ENCODE data around the gene LZTS3.

DNA sequence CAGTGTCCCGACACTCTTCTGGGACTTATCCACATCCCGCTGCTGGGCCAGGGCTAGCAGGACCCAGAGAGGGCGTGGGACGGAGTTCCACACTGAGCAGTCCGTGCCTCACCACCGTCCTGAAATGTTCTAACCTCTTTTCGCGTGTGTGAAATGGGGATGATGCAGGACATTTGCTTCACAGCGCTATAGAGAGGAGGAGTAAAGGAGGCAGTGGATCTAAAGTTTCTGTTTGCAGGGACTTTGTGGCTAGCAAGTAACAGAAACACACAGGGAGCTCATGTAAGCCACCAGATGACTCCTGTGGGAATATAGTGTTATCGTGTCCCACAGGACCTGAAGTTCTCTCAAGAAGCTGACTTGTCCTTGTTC is 36.6 kb upstream of the LZTS3 start:
- TF ChIP-seq, protein P1, sequence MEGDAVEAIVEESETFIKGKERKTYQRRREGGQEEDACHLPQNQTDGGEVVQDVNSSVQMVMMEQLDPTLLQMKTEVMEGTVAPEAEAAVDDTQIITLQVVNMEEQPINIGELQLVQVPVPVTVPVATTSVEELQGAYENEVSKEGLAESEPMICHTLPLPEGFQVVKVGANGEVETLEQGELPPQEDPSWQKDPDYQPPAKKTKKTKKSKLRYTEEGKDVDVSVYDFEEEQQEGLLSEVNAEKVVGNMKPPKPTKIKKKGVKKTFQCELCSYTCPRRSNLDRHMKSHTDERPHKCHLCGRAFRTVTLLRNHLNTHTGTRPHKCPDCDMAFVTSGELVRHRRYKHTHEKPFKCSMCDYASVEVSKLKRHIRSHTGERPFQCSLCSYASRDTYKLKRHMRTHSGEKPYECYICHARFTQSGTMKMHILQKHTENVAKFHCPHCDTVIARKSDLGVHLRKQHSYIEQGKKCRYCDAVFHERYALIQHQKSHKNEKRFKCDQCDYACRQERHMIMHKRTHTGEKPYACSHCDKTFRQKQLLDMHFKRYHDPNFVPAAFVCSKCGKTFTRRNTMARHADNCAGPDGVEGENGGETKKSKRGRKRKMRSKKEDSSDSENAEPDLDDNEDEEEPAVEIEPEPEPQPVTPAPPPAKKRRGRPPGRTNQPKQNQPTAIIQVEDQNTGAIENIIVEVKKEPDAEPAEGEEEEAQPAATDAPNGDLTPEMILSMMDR (optimal IDR thresholded peaks at IDR 0.05 in 1 of 3, IDR thresholded peaks at IDR 0.05 in 1 of 3, conservative IDR thresholded peaks at IDR 0.05 in 1 of 3; ENCODE audit: extremely low read depth in 1 of 3, insufficient read depth in 2 of 3, low read length in 3 of 3) = no peak
- no peak for TF ChIP-seq EZH2 (IDR thresholded peaks at IDR 0.05; ENCODE audit: low read length)

Measured in keratinocyte (primary cell).